Endodermal cell (in vitro differentiated cells): ENCODE data around the gene NFX1. TPM values are rescaled to one million over a fixed set of nuclear protein-coding genes. Genes with fewer than 3 reads are reported as not detected.

ENCODE experiments used
- DNase-seq: peaks from one replicate; pipeline ENCODE4 v3.0.0-alpha.2; 2017
- H3K27ac ChIP-seq: 2 replicates; pipeline ENCODE4 v1.5.1; 2013; ENCODE audit warnings: mild to moderate bottlenecking, low read depth, low read length, moderate library complexity
- H3K27me3 ChIP-seq: 2 replicates; pipeline ENCODE4 v1.6.1; 2013; ENCODE audit warnings: mild to moderate bottlenecking, low read length, moderate library complexity; ENCODE audit not compliant: insufficient read depth, control insufficient read depth, poor library complexity, severe bottlenecking
- H3K36me3 ChIP-seq: 2 replicates; pipeline ENCODE4 v1.7.0; 2013; ENCODE audit warnings: mild to moderate bottlenecking, low read length, moderate library complexity; ENCODE audit not compliant: control insufficient read depth, insufficient read depth
- H3K4me1 ChIP-seq: one replicate; pipeline ENCODE4 v1.7.0; 2013; ENCODE audit warnings: low read length; ENCODE audit not compliant: control insufficient read depth, insufficient read depth
- H3K4me3 ChIP-seq: 2 replicates; pipeline ENCODE4 v1.5.1; 2013; ENCODE audit warnings: mild to moderate bottlenecking, low read length, moderate library complexity
- H3K9ac ChIP-seq: 2 replicates; pipeline ENCODE4 v1.6.1; 2013; ENCODE audit warnings: mild to moderate bottlenecking, low read length, moderate library complexity; ENCODE audit not compliant: poor library complexity, severe bottlenecking; ENCODE audit errors: extremely low read depth
- H3K9me3 ChIP-seq: 2 replicates; pipeline ENCODE4 v1.6.1; 2013; ENCODE audit warnings: mild to moderate bottlenecking, low read length, moderate library complexity; ENCODE audit not compliant: control insufficient read depth
- H3K27ac Mint-ChIP-seq: 2 replicates; pipeline ENCODE4 v1.8.0; 2020; ENCODE audit warnings: mixed read lengths
- H3K27me3 Mint-ChIP-seq: 2 replicates; pipeline ENCODE4 v1.8.0; 2021; ENCODE audit warnings: mild to moderate bottlenecking, mixed read lengths; ENCODE audit not compliant: insufficient read depth
- H3K36me3 Mint-ChIP-seq: 2 replicates; pipeline ENCODE4 v1.8.0; 2020; ENCODE audit warnings: low read depth, mixed read lengths
- H3K4me1 Mint-ChIP-seq: 2 replicates; pipeline ENCODE4 v1.8.0; 2020; ENCODE audit warnings: mixed read lengths
- H3K4me3 Mint-ChIP-seq: 2 replicates; pipeline ENCODE4 v1.8.0; 2020; ENCODE audit warnings: mild to moderate bottlenecking, moderate library complexity, mixed read lengths
- H3K9me3 Mint-ChIP-seq: 2 replicates; pipeline ENCODE4 v1.8.0; 2020; ENCODE audit warnings: mild to moderate bottlenecking, mixed read lengths
- WGBS, 2 experiments: methylation state at CpG; one replicate each; pipeline versions ENCODE4 v1.1.5 to v1.1.7; 2013; ENCODE audit warnings: missing lambda C conversion rate in 2 of 2, mixed read lengths in 1 of 2; ENCODE audit not compliant: insufficient coverage in 1 of 2, insufficient read length in 1 of 2; 5-methylcytosine and 5-hydroxymethylcytosine counted together
- total RNA-seq, 2 donors: library from RNA; stranded (reverse); fragmentation: NEBNext Ultra II Directional in 1 of 2; extraction: Animal tissue kit (Norgen Biotek cat#: 25700) in 1 of 2; gene quantifications; 2 replicates in 1 of 2; 3 replicates in 1 of 2; pipeline ENCODE4 v1.2.1, GENCODE V29; 2021
- TF ChIP-seq, protein P1 (sequence below): fragments of 200-600 bp; sonication (generic); conservative IDR thresholded peaks from 2 replicates; pipeline ENCODE4 v1.5.0; 2021; ENCODE audit warnings: antibody characterized with exemption, mild to moderate bottlenecking

Gene NFX1
- total RNA-seq, 2 donors from 2014 or later = 23.1 to 24.0 TPM

DNA sequence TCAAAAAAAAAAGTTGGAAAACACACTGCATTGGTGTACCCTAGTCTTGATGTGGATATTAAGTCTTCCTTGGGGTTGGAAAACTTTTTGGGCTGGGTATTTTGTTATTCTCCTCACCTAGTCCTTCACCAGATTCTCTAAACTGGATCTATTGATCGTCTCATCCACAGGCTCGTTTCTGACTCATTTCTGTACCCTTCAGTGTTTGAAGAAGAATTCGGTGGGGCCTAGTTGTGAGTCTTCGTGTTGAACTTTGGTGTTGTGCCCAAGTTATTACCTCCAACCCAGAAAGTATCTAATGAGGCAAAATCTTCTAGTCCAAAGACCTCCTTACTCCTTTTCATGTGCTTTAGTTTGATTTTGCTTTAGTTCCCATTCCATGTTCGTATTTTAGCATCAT lies 1.6 kb downstream of the NFX1 start:
- Histone ChIP-seq H3K36me3 (peaks cover 48% of the 10 kb centered on the region), H3K9me3 (no peaks in the 10 kb centered on the region), H3K27me3 (no peaks in the 10 kb centered on the region), H3K4me1 (peaks cover 5% of the 10 kb centered on the region), H3K4me3 (no peak overlapping the region), H3K9ac (no peak overlapping the region), H3K27ac (no peak overlapping the region)
- WGBS, 2 experiments = 93 to 95% methylated on average over 5 of the region's 5 CpGs
- Mint-ChIP-seq H3K4me3 (peak overlapping the region; percentile 99), H3K4me1 (peaks cover 17% of the 10 kb centered on the region), H3K9me3 (no peaks in the 10 kb centered on the region), H3K27ac (no peak overlapping the region), H3K27me3 (no peaks in the 10 kb centered on the region), H3K36me3 (peaks cover 25% of the 10 kb centered on the region)
- TF ChIP-seq, protein P1, sequence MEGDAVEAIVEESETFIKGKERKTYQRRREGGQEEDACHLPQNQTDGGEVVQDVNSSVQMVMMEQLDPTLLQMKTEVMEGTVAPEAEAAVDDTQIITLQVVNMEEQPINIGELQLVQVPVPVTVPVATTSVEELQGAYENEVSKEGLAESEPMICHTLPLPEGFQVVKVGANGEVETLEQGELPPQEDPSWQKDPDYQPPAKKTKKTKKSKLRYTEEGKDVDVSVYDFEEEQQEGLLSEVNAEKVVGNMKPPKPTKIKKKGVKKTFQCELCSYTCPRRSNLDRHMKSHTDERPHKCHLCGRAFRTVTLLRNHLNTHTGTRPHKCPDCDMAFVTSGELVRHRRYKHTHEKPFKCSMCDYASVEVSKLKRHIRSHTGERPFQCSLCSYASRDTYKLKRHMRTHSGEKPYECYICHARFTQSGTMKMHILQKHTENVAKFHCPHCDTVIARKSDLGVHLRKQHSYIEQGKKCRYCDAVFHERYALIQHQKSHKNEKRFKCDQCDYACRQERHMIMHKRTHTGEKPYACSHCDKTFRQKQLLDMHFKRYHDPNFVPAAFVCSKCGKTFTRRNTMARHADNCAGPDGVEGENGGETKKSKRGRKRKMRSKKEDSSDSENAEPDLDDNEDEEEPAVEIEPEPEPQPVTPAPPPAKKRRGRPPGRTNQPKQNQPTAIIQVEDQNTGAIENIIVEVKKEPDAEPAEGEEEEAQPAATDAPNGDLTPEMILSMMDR = no peak
- no peak for DNase-seq

DNA sequence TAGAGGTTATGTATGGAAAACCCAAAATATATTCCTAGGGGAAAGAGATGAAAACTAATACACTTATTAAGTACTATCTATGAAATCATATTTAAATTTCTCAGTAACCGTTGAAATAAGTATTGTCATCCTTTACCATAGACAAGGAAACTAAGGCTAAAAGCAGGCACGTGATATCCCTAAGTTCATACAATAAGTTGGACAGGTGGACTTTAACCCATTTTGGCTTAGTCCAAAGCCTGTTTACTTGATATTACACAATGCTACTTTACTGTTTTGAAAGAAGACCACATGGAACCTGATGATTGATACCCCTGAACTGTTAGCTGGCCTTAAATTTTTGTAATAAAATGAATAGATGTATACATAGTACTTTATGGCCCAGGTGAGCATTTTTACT lies 3.5 kb downstream of the NFX1 start:
- H3K4me1 ChIP-seq = peaks cover 5% of the 10 kb centered on the region
- Mint-ChIP-seq H3K36me3 (peaks cover 38% of the 10 kb centered on the region), H3K4me1 (peaks cover 22% of the 10 kb centered on the region), H3K27ac (no peak overlapping the region), H3K9me3 (no peaks in the 10 kb centered on the region), H3K27me3 (no peaks in the 10 kb centered on the region), H3K4me3 (no peak overlapping the region)
- H3K27ac ChIP-seq = no peak overlapping the region
- DNase-seq = no peak
- no peaks in the 10 kb centered on the region for H3K27me3 ChIP-seq
- peaks cover 66% of the 10 kb centered on the region for H3K36me3 ChIP-seq
- H3K9me3 ChIP-seq = no peaks in the 10 kb centered on the region
- WGBS, 2 experiments = 97 to 100% methylated on average over 1 to 2 of the region's 2 CpGs
- H3K9ac ChIP-seq = no peak overlapping the region
- TF ChIP-seq, protein P1 = no peak
- no peak overlapping the region for H3K4me3 ChIP-seq

DNA sequence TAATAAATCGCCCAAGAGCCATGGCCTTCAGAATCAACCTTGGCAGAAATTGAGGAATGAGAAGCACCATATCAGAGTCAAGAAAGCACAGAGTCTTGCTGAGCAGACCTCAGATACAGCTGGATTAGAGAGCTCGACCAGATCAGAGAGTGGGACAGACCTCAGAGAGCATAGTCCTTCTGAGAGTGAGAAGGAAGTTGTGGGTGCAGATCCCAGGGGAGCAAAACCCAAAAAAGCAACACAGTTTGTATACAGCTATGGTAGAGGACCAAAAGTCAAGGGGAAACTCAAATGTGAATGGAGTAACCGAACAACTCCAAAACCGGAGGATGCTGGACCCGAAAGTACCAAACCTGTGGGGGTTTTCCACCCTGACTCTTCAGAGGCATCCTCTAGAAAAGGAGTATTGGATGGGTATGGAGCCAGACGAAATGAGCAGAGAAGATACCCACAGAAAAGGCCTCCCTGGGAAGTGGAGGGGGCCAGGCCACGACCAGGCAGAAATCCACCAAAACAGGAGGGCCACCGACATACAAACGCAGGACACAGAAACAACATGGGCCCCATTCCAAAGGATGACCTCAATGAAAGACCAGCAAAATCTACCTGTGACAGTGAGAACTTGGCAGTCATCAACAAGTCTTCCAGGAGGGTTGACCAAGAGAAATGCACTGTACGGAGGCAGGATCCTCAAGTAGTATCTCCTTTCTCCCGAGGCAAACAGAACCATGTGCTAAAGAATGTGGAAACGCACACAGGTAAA lies 4.5 kb downstream of the NFX1 start:
- Histone ChIP-seq H3K4me1 (peaks cover 5% of the 10 kb centered on the region), H3K27ac (no peak overlapping the region), H3K27me3 (no peaks in the 10 kb centered on the region), H3K9me3 (no peaks in the 10 kb centered on the region), H3K9ac (no peak overlapping the region), H3K36me3 (peaks cover 76% of the 10 kb centered on the region), H3K4me3 (no peak overlapping the region)
- no peaks in the 10 kb centered on the region for H3K9me3 Mint-ChIP-seq
- 90 to 96% methylated on average over 8 to 12 of the region's 12 CpGs for WGBS, 2 experiments
- H3K4me1 Mint-ChIP-seq = peaks cover 22% of the 10 kb centered on the region
- no peaks in the 10 kb centered on the region for H3K27me3 Mint-ChIP-seq
- TF ChIP-seq, protein P1 = no peak
- DNase-seq = no peak
- H3K27ac Mint-ChIP-seq = no peak overlapping the region
- peaks cover 46% of the 10 kb centered on the region for H3K36me3 Mint-ChIP-seq
- no peak overlapping the region for H3K4me3 Mint-ChIP-seq
